GM12891 (cell line): ENCODE measurements around the gene LIFR.

Source experiments
- POLR2A ChIP-seq: IDR thresholded peaks from 2 replicates; pipeline ENCODE4 v1.6.1; 2011; ENCODE audit warnings: low read depth, low read length, control low read depth
- POLR2AphosphoS5 ChIP-seq: IDR thresholded peaks from 2 replicates; pipeline ENCODE4 v1.6.1; 2011; ENCODE audit warnings: low read depth, low read length, control low read depth
- SPI1 ChIP-seq: IDR thresholded peaks from 2 replicates; pipeline ENCODE4 v1.6.1; 2011; ENCODE audit warnings: low read depth, low read length, control low read depth
- TAF1 ChIP-seq: IDR thresholded peaks from 2 replicates; pipeline ENCODE4 v1.6.1; 2011; ENCODE audit warnings: low read depth, low read length, control low read depth

DNA sequence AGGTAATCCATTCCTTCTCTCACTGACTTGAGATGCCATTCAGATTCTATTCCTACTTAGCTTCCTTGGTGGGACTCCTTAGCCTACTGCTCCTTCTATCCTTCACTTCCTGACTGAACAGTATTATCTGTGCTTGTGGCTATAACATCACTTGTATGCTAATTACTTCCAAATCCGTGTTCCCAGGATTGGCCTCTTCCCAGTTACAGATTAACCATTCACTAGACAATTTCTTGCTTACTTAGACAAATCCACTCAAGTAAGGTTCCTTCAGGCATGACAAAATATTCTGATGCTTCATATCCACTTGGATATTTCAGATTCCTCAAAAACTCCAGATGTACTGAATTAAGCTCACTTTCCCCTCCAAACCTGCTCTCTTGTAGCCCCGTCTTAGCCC lies 18.3 kb downstream of the LIFR start:
- TF ChIP-seq POLR2A, result no peak
- TF ChIP-seq TAF1, result no peak
- TF ChIP-seq POLR2AphosphoS5, result no peak
- no peak for TF ChIP-seq SPI1
